Stimulated activated CD4-positive, alpha-beta T cell treated with anti-CD3 and anti-CD28 coated beads, Interleukin-2, amount 100 ng/mL, for 4 hours (primary cell): ENCODE data around the gene LGALS9C.
"Not testable (repeated sequence)": the region's sequence is repeated elsewhere in the genome, so short reads cannot be mapped to it uniquely, and the experiment has no call there.

Source experiments
- DNase-seq: peaks from one replicate; pipeline ENCODE4 v3.0.0-alpha.2; 2020; ENCODE audit warnings: low read depth

LGALS9C gene

GRCh38 chr17:18478977-18479595 is 2.5 kb downstream of the LGALS9C start:
- DNase-seq = not testable (repeated sequence)

- not testable (repeated sequence) for DNase-seq
Observed at GRCh38 chr17:18481775-18482174, 5.2 kb downstream of the LGALS9C start.

GRCh38 chr17:18485936-18486464 is 9.4 kb downstream of the LGALS9C start:
- not testable (repeated sequence) for DNase-seq

DNA sequence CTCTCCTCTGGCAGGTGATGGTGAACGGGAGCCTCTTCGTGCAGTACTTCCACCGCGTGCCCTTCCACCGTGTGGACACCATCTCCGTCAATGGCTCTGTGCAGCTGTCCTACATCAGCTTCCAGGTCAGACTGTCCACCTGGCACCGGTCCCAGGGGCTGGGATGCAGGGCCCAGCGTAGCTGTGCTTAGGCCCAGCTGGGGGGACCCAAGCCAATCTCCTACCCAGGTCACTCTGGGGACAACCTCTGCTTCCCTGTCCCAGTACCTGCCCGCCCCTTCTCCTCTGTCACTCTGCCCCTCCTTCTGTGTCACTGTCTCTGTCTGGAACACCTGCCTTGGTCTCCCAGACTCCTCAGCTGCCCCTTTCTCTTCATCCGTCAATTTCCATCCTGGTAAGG is 11.0 kb downstream of the LGALS9C start:
- not testable (repeated sequence) for DNase-seq

DNA sequence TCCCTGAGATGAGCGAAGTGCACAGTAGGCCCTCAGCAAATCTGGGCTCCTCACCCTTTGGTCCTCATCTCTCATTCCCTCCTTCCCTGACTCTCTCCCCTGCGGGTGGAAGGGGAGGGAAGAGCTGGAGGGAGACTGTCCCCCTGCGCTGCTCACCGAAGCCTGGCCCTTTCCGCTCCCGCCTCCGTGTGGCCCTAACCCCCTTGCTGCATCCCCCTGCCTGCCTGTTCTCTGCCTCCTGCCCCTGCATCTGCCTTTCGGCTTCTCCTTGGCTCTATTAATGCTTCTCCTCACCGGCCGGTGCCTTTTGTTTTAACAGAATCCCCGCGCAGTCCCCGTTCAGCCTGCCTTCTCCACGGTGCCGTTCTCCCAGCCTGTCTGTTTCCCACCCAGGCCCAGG is 12.0 kb downstream of the LGALS9C start:
- not testable (repeated sequence) for DNase-seq

DNA sequence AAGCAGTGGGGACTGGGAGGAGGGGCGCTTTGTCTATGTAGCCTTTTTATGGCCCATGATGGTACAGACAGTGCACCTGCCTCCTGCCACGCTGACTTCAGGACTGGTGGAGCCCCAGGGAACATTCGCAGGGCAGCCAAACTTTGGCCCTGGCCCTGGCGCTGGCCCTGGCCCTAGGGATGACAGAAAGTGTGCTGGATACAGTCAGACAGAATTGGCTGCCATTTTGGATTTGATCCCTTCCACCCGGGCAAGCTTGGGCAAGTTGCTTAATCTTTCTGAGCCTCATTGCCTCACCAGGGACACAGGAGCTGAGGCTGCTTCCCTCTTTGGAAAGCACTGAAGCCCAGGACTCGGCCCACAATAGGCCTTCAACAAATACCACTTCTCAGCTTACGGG is 13.4 kb downstream of the LGALS9C start:
- not testable (repeated sequence) for DNase-seq

GRCh38 chr17:18492712-18493480 is 16.3 kb downstream of the LGALS9C start:
- not testable (repeated sequence) for DNase-seq

- not testable (repeated sequence) for DNase-seq
Observed at GRCh38 chr17:18494250-18494768, 17.7 kb downstream of the LGALS9C start.

DNA sequence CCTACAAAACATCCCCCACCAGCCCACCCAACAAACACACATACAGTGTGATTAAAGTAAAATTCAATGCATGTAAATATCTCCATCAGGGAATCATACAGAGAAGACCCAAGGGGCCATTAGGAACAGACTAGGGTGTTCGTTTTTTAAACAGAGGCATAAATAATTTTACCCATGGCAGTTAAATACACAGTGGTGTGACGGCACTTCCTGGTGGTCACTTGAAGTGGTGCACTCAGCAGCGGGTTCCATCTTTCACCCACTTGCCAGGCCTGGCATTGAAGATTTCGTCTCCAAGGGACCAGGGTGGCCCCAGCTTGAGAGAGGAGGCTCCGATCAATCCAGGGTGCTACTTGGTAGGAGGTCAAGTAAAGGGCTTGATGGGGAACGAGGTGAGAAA is 20.5 kb downstream of the LGALS9C start:
- not testable (repeated sequence) for DNase-seq

- not testable (repeated sequence) for DNase-seq
Observed at GRCh38 chr17:18499100-18499499, 22.5 kb downstream of the LGALS9C start.

- not testable (repeated sequence) for DNase-seq
Observed at GRCh38 chr17:18499756-18500155, 23.2 kb downstream of the LGALS9C start.

- not testable (repeated sequence) for DNase-seq
Observed at GRCh38 chr17:18500281-18500680, 23.7 kb downstream of the LGALS9C start.

DNA sequence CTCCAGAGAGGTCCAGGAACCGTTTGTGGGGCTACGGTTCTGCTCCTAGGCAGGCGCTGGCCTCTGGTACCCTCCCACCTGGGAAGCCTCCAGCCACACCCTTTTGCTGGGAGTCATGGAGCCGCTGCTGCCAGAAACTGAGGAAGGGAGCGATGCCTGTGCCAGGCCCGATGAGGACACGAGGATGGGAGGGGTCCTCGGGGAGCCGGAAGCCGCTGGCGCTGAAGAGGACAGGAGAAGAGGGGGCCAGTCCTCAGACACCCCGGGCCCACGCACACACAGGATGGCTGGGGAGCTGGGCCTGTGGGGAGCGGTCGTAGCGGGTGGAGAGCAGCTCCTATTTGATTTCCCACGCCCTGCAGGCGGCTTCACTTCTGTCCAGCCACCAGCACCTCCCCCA is 24.2 kb downstream of the LGALS9C start:
- not testable (repeated sequence) for DNase-seq

DNA sequence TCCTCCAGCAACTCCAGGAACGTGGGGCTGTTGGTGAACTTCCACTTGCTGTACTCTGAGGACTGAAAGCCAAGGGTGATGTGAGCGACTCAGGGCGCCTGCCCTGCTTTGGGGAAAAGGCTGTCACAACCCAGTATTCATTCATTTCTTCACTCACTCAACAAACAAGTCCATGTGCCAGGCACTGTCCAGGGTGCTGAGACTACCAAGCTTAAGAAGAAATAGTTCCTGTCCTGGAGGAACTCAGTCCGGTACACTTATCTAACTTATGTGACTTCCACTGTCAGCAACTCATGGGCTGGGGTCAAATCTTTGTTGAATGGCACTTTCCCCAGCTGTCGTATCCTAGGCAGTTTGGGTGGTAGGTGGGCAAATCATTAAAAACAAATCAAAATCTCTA is 26.6 kb downstream of the LGALS9C start:
- DNase-seq = not testable (repeated sequence)

- DNase-seq = not testable (repeated sequence)
Observed at GRCh38 chr17:18507729-18508128, 31.1 kb downstream of the LGALS9C start.

DNA sequence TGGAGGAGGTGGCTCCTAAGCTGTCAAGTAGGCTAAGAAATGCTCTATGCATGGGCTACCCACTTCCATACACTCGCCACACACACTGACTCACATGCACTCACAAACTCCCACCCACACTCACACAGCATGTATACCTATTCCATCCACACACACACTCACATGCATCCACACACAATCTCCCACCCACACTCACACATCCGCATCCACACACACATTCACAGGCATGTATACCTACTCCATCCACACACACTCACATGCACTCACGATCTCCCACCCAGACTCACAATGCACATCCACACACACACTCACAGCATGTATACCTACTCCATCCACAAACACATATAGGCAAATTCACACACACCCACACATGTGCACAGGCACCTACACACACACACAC is 32.1 kb downstream of the LGALS9C start:
- not testable (repeated sequence) for DNase-seq

- not testable (repeated sequence) for DNase-seq
Observed at GRCh38 chr17:18521100-18521499, 44.5 kb downstream of the LGALS9C start.

DNA sequence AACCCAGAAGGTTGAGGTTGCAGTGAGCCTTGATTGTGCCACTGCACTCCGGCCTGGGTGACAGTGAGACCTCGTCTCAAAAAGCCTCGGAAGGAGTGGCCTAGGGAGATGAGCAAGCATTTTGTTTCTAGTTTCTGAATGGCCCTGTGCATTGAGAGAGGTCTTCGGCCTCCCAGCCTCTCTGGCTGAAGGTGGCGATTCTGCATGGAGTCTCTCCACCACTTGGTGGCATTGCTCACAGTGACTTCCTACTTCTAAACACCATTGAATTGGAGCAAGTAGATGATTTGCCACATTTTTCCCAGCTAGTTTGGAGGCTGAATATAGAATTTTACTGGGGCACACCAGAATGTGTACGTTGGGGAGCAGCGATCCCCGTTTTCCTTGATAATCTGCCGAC is 48.4 kb downstream of the LGALS9C start:
- not testable (repeated sequence) for DNase-seq

- not testable (repeated sequence) for DNase-seq
Observed at GRCh38 chr17:18526168-18526800, 49.7 kb downstream of the LGALS9C start.

- not testable (repeated sequence) for DNase-seq
Observed at GRCh38 chr17:18527354-18527753, 50.8 kb downstream of the LGALS9C start.

- DNase-seq = not testable (repeated sequence)
Observed at GRCh38 chr17:18528435-18528834, 51.8 kb downstream of the LGALS9C start.

DNA sequence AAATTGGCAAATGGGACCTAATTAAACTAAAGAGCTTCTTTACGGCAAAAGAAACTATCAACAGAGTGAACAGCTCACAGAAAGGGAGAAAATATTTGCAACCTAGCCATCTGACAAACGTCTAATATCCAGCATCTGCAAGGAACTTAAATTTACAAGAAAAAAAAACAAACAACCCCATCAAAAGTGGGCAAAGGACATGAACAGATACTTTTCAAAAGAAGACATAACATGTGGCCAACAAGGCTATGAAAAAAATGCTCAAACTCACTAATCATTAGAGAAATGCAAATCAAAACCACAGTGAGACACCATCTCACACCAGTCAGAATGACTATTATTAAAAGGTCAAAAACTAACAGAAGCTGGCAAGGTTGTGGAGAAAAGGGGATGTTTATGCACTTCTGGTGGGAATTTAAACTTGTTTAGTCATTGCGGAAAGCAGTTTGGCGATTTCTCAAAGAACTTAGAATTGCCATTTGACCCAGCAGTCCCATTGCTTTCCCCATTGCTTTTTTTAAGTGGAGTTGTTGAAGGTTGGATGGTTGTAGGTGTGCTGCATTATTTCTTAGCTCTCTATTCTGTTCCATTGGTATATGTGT is 52.4 kb downstream of the LGALS9C start:
- DNase-seq = not testable (repeated sequence)
